ENCODE results near the gene FBXO11. TPM values are rescaled to one million over a fixed set of nuclear protein-coding genes. Genes with fewer than 3 reads are reported as not detected.

Gene FBXO11
- total RNA-seq, 1 experiment from 2014 or later = 58.0 TPM

- Mint-ChIP-seq H3K27me3 (ENCODE audit: unreplicated experiment) (no peaks in the 10 kb centered on the region), H3K27ac (ENCODE audit: unreplicated experiment) (no peak overlapping the region), H3K4me3 (ENCODE audit: low read depth, unreplicated experiment) (no peak overlapping the region), H3K9me3 (ENCODE audit: low read depth, unreplicated experiment) (no peaks in the 10 kb centered on the region), H3K36me3 (ENCODE audit: insufficient read depth, unreplicated experiment) (peaks cover 6% of the 10 kb centered on the region), H3K4me1 (ENCODE audit: low read depth, unreplicated experiment) (peaks cover 34% of the 10 kb centered on the region)
- no peak for DNase-seq
- no TSS peak for BruUV-seq (replicated peaks)
- CTCF ChIA-PET = no interaction called here
- intact Hi-C loops (cut with micrococcal nuclease; ENCODE audit: unreplicated experiment) = loop anchor here (5.0 kb wide), 1 partner anchor 39 kb away; no protein-coding TSS in a partner anchor
- TF ChIP-seq, protein P1, sequence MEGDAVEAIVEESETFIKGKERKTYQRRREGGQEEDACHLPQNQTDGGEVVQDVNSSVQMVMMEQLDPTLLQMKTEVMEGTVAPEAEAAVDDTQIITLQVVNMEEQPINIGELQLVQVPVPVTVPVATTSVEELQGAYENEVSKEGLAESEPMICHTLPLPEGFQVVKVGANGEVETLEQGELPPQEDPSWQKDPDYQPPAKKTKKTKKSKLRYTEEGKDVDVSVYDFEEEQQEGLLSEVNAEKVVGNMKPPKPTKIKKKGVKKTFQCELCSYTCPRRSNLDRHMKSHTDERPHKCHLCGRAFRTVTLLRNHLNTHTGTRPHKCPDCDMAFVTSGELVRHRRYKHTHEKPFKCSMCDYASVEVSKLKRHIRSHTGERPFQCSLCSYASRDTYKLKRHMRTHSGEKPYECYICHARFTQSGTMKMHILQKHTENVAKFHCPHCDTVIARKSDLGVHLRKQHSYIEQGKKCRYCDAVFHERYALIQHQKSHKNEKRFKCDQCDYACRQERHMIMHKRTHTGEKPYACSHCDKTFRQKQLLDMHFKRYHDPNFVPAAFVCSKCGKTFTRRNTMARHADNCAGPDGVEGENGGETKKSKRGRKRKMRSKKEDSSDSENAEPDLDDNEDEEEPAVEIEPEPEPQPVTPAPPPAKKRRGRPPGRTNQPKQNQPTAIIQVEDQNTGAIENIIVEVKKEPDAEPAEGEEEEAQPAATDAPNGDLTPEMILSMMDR (IDR thresholded peaks at IDR 0.05; ENCODE audit: unreplicated experiment) = no peak
Observed at GRCh38 chr2:47896450-47896968, 9.8 kb downstream of the FBXO11 start.

DNA sequence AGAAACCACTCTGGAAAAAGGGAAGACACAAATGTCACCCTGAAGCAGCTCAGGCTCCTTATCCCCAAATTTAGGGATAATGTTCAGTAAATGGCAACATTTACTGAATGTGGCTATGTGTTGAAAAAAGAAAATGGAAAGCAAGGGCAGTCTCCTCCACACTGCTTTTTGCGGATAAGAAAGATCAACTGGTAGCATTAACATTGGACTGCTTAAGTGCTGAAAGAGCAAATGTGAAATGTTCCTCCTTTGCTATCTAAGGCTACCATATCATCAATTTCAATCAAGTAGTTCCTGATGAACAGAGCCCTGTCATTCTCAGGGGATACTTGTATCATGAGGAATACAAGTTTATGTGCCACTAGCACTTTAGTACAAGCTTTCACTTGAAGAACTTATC is 12.5 kb downstream of the FBXO11 start:
- intact Hi-C loops (cut with micrococcal nuclease; ENCODE audit: unreplicated experiment) = no loop called here

DNA sequence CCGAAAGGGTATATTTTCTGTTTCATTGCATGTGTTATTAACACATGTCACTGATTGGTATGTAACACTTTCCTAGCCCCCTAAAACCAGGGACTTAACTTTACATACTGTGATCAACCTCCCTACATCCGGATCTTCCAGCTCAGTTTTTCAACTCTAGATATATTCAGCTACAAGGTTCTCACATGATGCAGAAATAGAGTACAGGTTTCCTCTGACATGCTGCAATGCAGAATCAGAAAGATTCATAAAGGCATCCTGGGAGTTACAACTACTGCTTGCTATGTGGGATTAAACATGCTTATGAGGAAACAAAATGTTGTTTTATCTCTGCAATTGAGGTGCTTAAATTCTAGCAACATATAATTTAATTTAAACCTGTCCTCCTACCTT is 14.0 kb downstream of the FBXO11 start:
- Mint-ChIP-seq H3K36me3 (ENCODE audit: insufficient read depth, unreplicated experiment) (peaks cover 6% of the 10 kb centered on the region), H3K4me3 (ENCODE audit: low read depth, unreplicated experiment) (no peak overlapping the region), H3K27me3 (ENCODE audit: unreplicated experiment) (no peaks in the 10 kb centered on the region), H3K9me3 (ENCODE audit: low read depth, unreplicated experiment) (no peaks in the 10 kb centered on the region), H3K4me1 (ENCODE audit: low read depth, unreplicated experiment) (peaks cover 34% of the 10 kb centered on the region), H3K27ac (ENCODE audit: unreplicated experiment) (no peak overlapping the region)
- DNase-seq = no peak
- CTCF ChIA-PET = no interaction called here
- BruUV-seq (replicated peaks) = no TSS peak
- TF ChIP-seq, protein P1 (IDR thresholded peaks at IDR 0.05; ENCODE audit: unreplicated experiment) = no peak
- intact Hi-C loops (cut with micrococcal nuclease; ENCODE audit: unreplicated experiment) = no loop called here

More for the DNA sequence above, 12.5 kb downstream of the FBXO11 start:
- H3K27me3 Mint-ChIP-seq (ENCODE audit: unreplicated experiment) = no peaks in the 10 kb centered on the region
- no peak overlapping the region for H3K4me3 Mint-ChIP-seq (ENCODE audit: low read depth, unreplicated experiment)
- H3K27ac Mint-ChIP-seq (ENCODE audit: unreplicated experiment) = no peak overlapping the region
- no peak for DNase-seq
- peaks cover 35% of the 10 kb centered on the region for H3K4me1 Mint-ChIP-seq (ENCODE audit: low read depth, unreplicated experiment)
- CTCF ChIA-PET = no interaction called here
- no peaks in the 10 kb centered on the region for H3K9me3 Mint-ChIP-seq (ENCODE audit: low read depth, unreplicated experiment)
- peaks cover 6% of the 10 kb centered on the region for H3K36me3 Mint-ChIP-seq (ENCODE audit: insufficient read depth, unreplicated experiment)
- BruUV-seq (replicated peaks) = no TSS peak
- TF ChIP-seq, protein P1 (IDR thresholded peaks at IDR 0.05; ENCODE audit: unreplicated experiment) = no peak

DNA sequence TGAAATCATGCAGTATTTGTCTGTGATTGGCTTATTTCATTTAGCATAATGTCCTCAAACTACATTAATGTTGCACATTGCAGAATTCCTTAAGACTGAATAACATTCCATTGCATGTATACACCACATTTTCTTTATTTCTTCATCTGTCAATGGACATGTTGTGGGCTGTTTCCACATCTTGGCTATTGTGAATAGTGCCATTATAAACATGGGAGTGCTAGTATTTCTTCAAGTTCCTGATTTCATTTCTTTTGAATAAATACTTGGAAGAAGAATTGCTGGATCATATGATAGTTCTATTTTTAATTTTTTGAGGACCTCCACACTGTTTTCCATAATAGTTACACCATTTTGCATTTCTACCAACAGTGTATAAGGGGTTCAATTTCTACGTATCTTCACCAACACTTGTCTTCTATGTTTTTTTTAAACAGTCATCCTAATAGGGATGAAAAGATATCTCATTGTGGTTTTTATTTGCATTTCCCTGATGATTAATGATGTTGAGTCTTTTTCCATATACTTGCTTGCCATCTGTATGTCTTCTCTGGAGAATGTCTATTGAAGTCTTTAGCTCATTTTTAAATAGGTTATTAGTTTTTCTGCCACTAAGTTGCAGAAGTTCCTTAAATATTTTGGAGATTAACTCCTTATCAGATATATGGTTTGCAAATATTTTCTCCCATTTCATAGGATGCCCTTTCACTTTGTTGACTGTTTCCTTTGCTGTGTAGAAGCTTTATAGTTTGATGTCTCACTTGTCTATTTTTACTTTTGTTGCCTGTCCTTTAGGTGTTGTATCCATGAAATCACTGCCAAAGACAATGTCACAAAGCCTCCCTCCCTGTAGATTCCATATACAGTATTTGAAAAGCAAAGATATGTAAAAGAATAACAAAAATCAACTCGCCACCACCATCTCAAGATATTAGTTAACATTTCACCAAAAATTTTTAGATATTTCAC is 14.6 kb downstream of the FBXO11 start:
- Mint-ChIP-seq H3K36me3 (ENCODE audit: insufficient read depth, unreplicated experiment) (peaks cover 6% of the 10 kb centered on the region), H3K27me3 (ENCODE audit: unreplicated experiment) (no peaks in the 10 kb centered on the region), H3K27ac (ENCODE audit: unreplicated experiment) (no peak overlapping the region), H3K9me3 (ENCODE audit: low read depth, unreplicated experiment) (no peaks in the 10 kb centered on the region), H3K4me3 (ENCODE audit: low read depth, unreplicated experiment) (no peak overlapping the region), H3K4me1 (ENCODE audit: low read depth, unreplicated experiment) (peaks cover 27% of the 10 kb centered on the region)
- DNase-seq = no peak
- no TSS peak for BruUV-seq (replicated peaks)
- CTCF ChIA-PET = no interaction called here
- TF ChIP-seq, protein P1 (IDR thresholded peaks at IDR 0.05; ENCODE audit: unreplicated experiment) = no peak
- intact Hi-C loops (cut with micrococcal nuclease; ENCODE audit: unreplicated experiment) = no loop called here
